Measurements from ENCODE around the gene ASPM.
A peak's percentile ranks its signal among the peaks of the same experiment; 100 is the strongest.
"Not testable (repeated sequence)": the region's sequence is repeated elsewhere in the genome, so short reads cannot be mapped to it uniquely, and the experiment has no call there.

ASPM gene

DNA sequence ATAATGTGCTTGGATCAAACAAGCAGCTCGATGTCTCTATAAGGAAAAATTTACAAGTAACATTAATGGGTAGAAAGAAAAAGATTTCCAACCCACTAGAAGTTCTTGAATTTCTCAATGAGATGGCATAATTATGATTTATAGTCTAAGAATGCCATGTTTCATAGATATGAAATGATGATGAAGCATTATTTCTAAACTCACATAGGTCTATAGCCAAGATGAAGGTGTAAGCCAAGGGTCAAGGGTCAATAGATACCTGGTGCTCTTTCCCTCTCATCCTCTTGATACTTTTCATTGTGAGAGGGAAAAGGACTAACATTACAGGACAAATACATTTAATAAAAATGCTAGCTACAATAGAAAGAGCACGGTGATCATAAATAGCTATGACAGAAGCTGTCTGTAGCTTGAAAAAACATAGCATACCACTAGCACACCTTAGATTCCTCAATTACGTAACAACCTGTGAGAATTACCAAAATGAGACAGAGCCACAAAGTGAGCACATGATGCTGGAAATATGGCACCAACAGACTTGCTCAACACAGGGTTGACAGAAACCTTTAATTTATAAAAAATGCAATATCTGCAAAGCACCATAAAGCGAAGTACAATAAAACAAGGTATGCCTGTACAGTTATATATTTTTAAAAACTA is 53.1 kb downstream of the ASPM start:
- no peak for DNase-seq
- in situ Hi-C loops (cut with MboI; ENCODE audit: low pct_unique_long_range_greater_than_20kb, low sequenced_read_pairs) = no loop called here

- in situ Hi-C loops (cut with MboI; ENCODE audit: low pct_unique_long_range_greater_than_20kb, low sequenced_read_pairs) = no loop called here
Measured at GRCh38 chr1:197092491-197093023, 53.9 kb downstream of the ASPM start.

DNA sequence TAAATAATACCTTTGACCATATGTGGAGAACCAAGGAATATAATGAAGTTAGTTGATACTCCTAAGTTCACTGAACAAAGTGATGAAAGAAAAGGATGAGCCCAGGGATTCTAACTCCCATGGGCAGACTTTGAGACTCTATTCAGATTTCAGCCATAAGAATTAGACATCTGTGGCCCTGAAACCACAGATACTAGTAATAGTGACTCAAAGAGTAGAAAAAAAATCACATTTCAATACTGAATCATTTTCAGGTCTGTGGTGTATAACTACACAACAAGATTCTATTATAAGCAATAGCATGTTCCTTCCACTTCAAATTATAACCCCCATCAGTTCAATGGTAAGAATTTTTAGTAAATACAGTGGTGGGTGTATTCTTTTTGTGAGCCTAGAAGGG is 63.0 kb downstream of the ASPM start:
- DNase-seq = no peak
- in situ Hi-C loops (cut with MboI; ENCODE audit: low pct_unique_long_range_greater_than_20kb, low sequenced_read_pairs) = no loop called here

More at GRCh38 chr1:197092491-197093023, 53.9 kb downstream of the ASPM start:
- DNase-seq = no peak

- no peak for DNase-seq
- in situ Hi-C loops (cut with MboI; ENCODE audit: low pct_unique_long_range_greater_than_20kb, low sequenced_read_pairs) = no loop called here
Measured at GRCh38 chr1:197081117-197081753, 65.2 kb downstream of the ASPM start.

- in situ Hi-C loops (cut with MboI; ENCODE audit: low pct_unique_long_range_greater_than_20kb, low sequenced_read_pairs) = no loop called here
- DNase-seq = no peak
Measured at GRCh38 chr1:197080323-197080722, 66.1 kb downstream of the ASPM start.

DNA sequence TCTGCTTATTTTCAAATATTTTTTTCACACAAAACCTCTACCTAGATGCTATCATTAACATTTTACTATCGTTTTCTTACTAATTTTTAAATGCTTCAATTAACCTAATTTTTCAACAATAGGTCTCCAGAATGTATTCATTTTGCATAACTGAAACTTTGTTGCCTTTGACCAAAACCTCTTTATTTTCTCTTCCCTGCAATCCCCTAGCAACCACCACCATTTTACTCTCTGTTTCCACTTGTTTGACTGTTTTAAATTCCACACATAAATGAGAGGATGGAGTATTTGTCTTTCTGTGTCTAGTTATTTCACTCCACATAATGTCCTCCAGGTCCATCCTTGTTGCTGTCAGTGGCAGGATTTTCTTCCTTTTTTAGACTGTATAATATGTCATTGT is 69.9 kb downstream of the ASPM start:
- in situ Hi-C loops (cut with MboI; ENCODE audit: low pct_unique_long_range_greater_than_20kb, low sequenced_read_pairs) = no loop called here
- no peak for DNase-seq

- peak; percentile 25 for DNase-seq
- in situ Hi-C loops (cut with MboI; ENCODE audit: low pct_unique_long_range_greater_than_20kb, low sequenced_read_pairs) = no loop called here
Measured at GRCh38 chr1:197073978-197074377, 72.5 kb downstream of the ASPM start.

- in situ Hi-C loops (cut with MboI; ENCODE audit: low pct_unique_long_range_greater_than_20kb, low sequenced_read_pairs) = no loop called here
- DNase-seq = no peak
Measured at GRCh38 chr1:197067457-197067818, 79.0 kb downstream of the ASPM start.

DNA sequence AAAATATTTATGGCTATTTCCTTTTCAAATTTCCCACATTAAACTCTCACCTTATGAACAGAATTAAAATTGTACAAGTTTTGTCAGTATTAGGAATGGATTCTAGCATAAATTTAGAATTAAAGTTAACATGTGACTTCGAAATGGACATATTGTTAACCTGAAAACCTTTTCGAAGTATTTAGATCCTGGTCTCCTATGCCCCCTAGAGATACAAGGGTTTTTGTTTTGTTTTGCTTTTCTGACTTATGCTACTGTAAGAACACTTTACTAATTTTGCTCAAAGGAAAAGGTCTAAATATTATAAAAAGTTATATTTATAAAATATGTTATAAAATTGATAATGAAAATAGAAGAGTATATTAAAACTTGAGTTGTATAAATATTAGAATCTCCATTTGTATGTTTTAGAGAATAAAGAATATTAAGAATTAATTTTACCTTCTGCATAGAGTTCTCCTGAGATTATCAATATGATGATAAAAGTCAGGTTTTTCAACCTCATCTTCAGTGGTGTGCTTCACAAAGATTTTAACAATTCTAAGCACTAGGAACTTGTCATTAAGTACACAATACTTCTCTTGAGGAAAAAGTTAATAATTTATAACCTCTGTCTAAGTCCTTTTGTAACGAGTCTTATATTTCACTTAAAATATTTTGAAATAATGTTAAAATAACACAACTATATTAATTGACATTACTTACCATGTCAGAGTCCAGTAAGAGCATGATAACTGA is 79.6 kb downstream of the ASPM start, which contains the start of gene F13B:
Gene F13B, minus strand, starts transcription at position 542 of the 738 bp plus-strand sequence. Its CDS starts 37 bp downstream, at position 505.
- peak; percentile 21 for DNase-seq
- in situ Hi-C loops (cut with MboI; ENCODE audit: low pct_unique_long_range_greater_than_20kb, low sequenced_read_pairs) = no loop called here

DNA sequence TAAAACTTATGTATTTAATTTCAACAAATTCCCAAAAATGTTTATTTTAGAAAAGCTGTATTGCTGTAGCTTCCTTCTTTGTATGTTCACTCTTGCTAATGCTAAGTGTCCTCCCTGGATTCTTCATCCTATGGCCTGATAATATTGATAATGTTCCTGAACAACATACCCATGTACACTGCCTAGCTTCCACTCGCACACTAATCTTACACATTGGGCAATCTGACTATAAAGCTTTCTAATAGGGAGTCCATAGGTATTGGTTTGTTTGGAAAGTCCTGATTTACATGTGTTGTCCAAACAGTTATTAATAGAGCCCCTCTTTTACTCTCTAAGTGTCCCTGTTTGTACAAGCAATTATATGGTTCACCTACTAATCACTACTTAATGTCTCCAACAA is 80.2 kb downstream of the ASPM start:
- no peak for DNase-seq
- in situ Hi-C loops (cut with MboI; ENCODE audit: low pct_unique_long_range_greater_than_20kb, low sequenced_read_pairs) = no loop called here

GRCh38 chr1:197065559-197065958 is 80.9 kb downstream of the ASPM start:
- in situ Hi-C loops (cut with MboI; ENCODE audit: low pct_unique_long_range_greater_than_20kb, low sequenced_read_pairs) = no loop called here
- DNase-seq = no peak

DNA sequence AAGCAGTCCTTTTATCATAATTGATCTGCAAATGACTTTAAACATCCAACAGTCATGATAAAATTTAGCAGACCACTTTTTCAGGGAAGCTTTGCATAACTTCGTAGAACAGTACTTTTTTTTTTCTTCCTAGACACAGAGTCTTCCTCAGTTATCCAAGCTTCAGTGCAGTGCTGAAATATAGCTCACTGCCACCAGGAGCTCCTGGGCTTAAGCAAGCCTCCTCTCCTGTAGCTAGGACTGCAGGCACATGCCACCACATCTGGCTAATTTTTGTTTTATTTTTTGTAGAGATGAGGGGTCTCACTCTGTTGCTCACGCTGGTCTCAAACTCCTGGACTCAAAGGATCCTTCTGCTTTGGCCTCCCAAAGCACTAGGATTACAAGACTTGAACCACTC is 83.3 kb downstream of the ASPM start:
- peak; percentile 45 for DNase-seq
- in situ Hi-C loops (cut with MboI; ENCODE audit: low pct_unique_long_range_greater_than_20kb, low sequenced_read_pairs) = no loop called here

DNA sequence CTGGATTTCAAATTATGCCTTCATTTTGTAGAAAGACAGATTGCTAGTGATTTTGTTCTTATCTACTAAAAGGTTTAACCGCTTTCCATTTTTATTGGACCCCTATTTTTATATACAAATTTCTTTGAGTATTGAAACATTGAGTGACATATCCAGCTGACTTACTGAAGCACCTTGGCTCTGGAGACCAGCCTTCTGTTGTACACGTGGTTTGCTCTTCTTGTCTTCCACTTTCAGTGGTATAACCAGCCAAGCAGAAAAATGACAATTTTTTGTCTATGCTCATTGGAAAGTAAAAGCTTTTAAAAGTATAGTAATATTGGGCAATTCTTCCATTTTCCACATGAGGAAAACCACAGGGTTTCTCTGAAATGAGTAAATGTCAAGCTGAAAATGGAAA is 83.8 kb downstream of the ASPM start:
- in situ Hi-C loops (cut with MboI; ENCODE audit: low pct_unique_long_range_greater_than_20kb, low sequenced_read_pairs) = no loop called here
- peak; percentile 46 for DNase-seq

GRCh38 chr1:197049100-197049499 is 97.4 kb downstream of the ASPM start:
- DNase-seq = no peak

DNA sequence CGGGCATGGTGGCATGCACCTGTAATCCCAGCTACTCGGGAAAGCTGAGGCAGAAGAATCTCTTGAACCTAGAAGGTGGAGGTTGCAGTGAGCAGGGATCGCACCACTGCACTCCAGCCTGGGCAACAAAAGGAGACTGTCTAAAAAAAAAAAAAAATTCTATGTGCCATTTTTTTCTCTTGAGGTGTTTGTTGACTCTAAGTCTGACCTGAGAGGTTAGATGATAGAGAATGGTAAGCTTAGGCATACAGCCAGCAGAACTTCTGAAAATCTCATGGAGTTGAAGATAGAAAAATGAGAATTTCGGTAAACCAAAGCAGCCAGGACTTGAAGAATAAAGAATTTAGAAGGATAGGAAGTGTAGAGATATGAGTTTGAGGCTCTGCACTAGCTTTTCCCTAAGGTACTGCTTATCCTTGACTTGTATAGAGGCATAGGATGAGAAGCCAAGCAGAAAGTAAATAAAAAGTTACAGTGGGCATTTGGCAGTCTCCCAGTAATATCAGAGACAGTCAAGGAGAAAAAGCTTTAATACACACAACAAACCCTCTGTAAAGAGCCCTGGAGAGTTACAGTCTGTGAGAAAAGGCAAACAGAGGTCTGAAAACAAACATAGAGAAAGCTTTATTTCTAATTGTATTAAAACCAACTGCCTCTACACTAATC is 103.7 kb downstream of the ASPM start:
- no peak for DNase-seq
- in situ Hi-C loops (cut with MboI; ENCODE audit: low pct_unique_long_range_greater_than_20kb, low sequenced_read_pairs) = no loop called here

More at GRCh38 chr1:197049100-197049499, 97.4 kb downstream of the ASPM start:
- in situ Hi-C loops (cut with MboI; ENCODE audit: low pct_unique_long_range_greater_than_20kb, low sequenced_read_pairs) = no loop called here

DNA sequence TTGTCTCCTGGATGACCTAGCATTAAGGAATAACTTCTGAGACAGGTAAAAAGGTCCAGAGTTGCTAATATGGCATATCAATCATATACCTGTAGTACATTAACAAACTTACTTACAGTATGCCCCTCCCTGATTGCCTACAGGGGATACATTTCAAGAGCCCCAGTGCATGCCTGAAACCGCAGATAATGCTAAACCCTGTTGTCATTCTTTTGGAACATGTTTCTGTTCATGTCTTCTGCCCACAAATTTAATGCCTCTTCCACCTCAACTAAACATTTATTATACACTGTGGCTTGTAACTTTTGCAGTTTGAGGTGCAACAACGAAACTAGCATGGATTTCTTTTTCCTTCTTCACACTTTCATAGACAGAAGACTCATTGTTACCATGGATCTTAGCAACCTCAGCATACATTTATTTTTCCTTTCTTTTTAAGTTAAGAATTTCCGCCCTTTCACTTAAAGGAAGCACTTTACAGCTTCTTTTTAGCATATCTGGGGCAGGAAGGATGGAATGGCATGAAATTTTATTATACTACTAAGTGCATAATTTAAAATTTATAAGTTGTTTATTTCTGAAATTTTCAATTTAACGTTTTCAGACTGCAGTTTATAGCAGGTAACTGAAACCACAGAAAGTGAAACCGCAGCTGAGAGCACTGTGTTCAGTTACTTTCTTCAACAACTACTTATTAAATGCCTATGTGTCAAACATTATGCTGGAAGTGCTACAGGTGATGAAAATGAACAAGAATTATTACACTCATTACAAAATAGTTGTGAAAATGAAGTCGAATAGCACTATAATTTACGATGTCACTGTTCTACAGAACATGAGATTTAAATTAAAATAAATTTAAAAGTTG is 104.7 kb downstream of the ASPM start:
- DNase-seq = no peak
- in situ Hi-C loops (cut with MboI; ENCODE audit: low pct_unique_long_range_greater_than_20kb, low sequenced_read_pairs) = no loop called here

GRCh38 chr1:197036861-197037260 is 109.6 kb downstream of the ASPM start:
- in situ Hi-C loops (cut with MboI; ENCODE audit: low pct_unique_long_range_greater_than_20kb, low sequenced_read_pairs) = no loop called here
- DNase-seq = no peak

DNA sequence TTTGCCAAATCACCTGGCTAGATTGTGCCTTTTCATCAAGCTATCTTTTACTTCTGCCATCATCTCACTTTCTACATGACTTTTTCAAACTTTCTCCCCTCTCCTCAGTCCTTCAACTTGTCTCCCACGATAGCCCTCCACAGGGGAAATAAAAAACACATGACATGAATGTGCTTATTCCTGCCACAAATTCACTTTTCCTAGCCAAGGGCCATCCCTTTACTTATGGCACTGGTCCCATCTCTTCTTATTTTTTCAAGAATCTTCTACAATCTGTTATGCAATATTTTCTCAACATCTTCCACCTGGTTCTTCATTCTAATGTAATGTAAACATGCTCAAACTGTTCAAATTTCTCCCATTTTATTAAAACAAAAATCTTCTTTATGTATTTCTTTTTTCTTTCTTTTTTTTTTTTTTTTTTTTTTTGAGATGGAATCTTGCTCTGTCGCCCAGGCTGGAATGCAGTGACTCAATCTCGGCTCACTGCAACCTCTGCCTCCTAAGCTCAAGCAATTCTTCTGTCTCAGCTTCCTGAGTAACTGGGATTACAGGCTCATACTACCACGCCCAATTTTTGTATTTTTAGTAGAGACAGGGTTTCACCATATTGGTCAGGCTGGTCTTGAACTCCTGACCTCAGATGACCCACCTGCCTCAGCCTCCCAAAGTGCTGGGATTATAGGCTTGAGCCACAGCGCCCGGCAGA is 111.7 kb downstream of the ASPM start:
- in situ Hi-C loops (cut with MboI; ENCODE audit: low pct_unique_long_range_greater_than_20kb, low sequenced_read_pairs); DNase-seq: not testable (repeated sequence)

All from KBM-7 (cell line).